T-helper 9 cell (primary cell): ENCODE data around the gene TMX4.
"Not testable (repeated sequence)": the region's sequence is repeated elsewhere in the genome, so short reads cannot be mapped to it uniquely, and the experiment has no call there.

Source experiments
- DNase-seq: peaks from one replicate; pipeline ENCODE4 v3.0.0-alpha.2; 2020
- total RNA-seq, 2 donors: gene quantifications; one replicate each; lab custom pipeline; 2026; lab: John Stamatoyannopoulos, UW

TMX4 gene, protein sequence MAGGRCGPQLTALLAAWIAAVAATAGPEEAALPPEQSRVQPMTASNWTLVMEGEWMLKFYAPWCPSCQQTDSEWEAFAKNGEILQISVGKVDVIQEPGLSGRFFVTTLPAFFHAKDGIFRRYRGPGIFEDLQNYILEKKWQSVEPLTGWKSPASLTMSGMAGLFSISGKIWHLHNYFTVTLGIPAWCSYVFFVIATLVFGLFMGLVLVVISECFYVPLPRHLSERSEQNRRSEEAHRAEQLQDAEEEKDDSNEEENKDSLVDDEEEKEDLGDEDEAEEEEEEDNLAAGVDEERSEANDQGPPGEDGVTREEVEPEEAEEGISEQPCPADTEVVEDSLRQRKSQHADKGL
- 138 to 162 reads per million in 2 donors for total RNA-seq

DNA sequence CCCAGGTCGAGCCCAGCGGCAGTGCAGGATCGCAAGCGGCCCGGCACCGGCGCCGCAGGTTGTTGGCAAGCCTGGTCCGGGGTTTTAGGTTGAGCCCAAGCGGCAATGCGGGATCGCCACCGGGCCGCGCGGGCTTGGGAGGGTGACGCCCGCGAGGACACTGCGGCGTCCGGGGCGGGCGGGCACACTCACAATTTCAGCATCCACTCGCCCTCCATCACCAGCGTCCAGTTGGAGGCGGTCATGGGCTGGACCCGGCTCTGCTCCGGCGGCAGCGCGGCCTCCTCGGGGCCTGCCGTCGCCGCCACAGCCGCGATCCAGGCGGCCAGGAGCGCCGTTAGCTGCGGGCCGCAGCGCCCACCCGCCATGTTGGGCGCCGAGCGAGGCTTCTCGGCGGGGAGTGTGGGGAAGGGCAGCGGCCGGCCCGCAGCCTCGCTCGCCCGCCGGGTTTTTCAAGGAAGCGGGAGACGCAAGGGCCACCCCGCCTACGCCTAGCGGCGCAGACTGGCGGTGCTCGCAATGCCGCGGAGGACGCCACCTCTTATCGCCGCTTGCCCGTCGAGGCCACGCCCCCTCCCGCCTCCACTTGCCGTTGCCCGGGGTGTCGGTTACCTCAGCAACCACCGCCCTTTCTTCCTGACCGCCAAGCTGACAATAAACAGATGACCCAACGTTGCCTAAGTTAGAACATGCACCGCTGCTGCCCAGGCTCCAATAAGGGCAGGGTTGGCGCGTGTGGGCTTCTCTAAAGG, at the start of gene TMX4:
Gene TMX4 (minus strand): TSS at position 516 of the 752 bp plus-strand sequence. CDS start 148 bp downstream, at position 368.
- DNase-seq: peak; percentile 83

DNA sequence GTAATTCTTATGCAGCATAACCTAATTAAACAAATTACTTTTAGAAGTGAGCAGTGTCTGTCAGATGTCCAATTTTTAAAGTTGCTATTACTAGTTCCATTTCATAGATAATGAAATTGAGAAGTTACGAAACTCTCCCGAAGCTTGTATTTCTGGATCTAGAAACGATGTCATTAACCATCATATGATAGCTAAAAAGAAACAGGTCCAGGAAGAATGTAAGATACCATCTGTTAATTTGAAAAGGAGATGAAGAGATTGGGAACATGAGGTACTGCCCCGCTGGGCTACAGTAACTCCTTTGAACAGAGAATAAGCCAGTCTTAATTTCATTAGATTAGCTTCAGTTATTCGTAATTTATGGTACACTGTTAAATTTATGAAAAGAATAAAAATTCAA, 47.5 kb upstream of the TMX4 start:
- DNase-seq: no peak

GRCh38 chr20:8066662-8067061, 47.1 kb upstream of the TMX4 start:
- no peak for DNase-seq

DNA sequence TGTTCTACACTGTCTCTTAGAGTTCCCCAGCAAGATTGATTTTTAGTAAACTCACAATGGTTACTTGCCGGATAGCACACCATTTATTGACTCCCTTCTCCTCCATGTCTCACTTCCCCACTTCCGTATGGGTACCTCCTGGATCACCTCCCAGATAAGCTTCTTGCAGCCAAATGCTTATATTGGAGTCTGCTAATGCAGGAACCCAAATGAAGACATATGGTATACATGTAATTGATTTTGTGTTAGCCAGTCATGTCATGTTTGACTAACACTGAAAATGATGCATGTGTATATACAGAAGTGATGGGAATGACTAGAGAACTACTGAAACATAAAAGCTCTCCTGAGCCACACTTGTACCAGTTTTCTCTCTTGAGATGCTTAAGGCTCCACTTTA, 46.1 kb upstream of the TMX4 start:
- DNase-seq: no peak

DNA sequence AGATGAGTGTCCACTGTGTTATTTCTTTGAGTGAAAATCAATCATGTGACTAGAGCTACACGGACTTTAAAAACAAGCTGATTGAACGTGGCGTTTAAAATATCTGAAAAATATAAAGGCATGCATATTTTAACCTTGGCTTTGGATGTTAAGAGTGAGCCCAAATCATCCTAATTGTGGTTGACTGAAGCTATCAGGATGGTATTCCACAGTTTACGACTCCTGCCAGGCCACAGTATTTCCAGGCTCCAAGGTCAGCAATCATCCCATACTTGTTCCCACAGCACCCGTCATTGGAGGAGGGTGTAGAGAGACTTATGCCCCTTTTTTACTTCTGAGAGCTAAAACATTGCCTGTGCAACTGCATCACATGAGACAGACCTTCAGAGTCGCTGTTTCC, 43.2 kb upstream of the TMX4 start:
- DNase-seq: no peak

GRCh38 chr20:8061861-8062518, 42.4 kb upstream of the TMX4 start:
- no peak for DNase-seq

DNA sequence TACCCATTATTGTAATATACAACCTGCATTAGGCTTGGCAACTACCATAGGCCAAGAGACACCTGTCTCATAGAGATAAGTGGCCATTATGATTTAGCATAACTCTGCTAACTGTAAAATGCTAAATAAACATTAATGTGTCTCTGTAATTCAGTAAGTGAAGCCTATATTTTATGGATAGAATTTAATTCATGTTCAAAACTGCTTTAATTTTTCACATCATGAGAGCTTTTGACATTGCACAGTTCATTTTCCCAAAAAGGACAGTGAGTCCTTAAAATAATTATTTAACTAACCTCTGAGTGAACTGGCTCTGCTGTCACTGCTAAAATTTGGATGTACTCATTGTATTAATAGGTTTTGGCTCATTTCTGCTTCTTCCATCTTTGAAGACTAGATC, 41.4 kb upstream of the TMX4 start:
- DNase-seq: no peak

DNA sequence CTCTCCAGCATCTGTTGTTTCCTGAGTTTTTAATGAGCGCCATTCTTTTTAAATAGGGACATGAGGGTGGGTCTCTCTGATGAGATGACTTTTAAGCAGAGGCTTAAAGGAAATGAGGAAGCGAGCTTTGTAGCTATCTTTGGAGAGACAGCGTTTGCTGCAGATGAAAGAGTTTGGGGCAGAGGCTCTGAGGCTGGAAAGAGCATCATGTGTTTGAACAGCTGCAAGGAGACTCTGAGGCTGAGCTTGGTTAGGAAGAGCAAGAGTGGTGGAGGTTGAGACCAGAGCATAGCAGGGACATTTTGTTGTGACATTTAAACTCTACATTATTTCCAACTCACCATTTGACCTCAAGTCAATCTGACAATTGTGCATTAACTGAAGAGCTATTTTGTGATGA, 38.3 kb upstream of the TMX4 start:
- DNase-seq: no peak

GRCh38 chr20:8055096-8055495, 35.5 kb upstream of the TMX4 start:
- DNase-seq: no peak

- no peak for DNase-seq
These were observed 30.7 kb upstream of the TMX4 start for GRCh38 chr20:8050157-8050837.

DNA sequence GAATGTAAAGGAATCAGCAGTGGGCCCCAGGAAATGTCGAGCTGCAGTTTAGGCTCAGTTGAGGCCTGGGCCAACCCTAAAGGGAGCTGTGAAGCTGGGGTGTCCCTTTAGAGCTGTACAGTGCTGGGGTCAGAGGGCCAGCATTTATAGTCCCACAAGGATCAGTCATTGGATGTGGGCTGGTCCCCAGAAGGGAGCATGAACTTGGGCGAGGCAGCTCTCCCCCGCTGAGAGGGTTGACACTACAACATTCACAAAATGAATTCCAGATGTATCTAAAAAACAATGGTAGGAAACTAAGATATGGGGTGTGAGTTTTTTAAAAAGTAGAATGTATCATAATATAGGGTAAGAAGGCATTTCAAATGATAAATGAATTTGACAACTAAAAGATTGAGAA, 29.7 kb upstream of the TMX4 start:
- DNase-seq: no peak

DNA sequence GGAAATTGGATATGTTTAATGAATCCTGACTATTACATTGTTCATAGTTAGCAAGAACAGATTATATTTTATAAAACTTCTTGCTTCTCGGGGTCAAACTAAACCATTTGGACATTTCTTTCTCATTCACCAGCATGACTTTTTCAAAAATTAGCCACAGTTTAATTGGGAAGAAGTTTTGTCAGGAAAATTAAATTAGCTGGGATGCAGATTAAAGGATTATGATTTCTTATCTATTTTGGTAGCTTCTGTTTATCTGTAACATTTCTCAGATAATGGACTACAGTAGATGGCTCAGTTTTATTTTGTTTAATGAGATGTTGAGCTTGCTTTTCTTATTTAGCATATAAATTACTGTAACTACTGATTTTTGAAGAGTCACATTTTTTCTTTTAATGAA, 26.4 kb upstream of the TMX4 start:
- no peak for DNase-seq

DNA sequence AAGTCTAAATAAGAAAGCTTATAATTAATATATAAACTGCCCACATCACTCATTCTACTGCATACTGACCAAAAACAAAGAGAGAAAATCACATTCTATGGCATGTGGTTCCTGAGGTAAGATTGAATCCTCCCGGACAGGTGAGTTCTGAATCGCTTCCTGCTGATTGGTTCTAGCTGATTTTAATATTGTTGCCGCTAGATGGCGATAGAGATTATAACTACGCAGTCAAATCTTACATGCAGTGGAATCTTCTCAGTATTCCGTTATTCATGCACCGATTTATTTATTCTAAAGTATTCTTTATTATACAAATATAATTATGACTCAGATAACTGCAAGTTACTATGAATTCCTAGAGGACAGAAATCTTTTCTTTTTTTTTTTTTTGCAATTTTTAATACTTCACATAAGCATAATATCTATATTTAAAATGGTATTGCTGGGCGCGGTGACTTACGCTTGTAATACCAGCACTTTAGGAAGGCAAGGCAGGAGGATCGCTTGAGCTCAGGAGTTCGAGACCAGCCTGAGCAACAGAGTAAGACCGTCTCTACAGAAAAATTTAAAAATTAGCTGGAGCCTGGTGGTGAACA, 24.2 kb upstream of the TMX4 start:
- DNase-seq: no peak

DNA sequence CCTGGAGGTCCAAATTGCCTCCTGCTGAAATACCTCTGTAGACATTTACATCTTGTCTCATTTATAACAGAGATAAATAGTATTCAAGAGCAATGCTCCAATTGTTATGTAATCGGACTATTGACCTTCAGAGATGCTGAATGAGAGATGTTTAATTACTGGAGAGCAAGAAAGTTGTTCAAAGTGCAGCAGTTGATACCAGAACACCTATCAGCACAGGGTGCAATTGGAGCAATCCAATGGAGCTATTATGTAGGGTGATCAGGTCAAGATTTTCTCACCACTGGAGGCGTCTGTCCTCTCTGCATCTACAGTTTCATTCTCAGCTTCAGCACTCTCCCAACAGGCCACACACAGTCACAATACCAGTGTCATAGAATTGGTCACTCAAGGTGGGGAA, 19.5 kb upstream of the TMX4 start:
- no peak for DNase-seq

GRCh38 chr20:8036771-8037170, 17.2 kb upstream of the TMX4 start:
- no peak for DNase-seq

DNA sequence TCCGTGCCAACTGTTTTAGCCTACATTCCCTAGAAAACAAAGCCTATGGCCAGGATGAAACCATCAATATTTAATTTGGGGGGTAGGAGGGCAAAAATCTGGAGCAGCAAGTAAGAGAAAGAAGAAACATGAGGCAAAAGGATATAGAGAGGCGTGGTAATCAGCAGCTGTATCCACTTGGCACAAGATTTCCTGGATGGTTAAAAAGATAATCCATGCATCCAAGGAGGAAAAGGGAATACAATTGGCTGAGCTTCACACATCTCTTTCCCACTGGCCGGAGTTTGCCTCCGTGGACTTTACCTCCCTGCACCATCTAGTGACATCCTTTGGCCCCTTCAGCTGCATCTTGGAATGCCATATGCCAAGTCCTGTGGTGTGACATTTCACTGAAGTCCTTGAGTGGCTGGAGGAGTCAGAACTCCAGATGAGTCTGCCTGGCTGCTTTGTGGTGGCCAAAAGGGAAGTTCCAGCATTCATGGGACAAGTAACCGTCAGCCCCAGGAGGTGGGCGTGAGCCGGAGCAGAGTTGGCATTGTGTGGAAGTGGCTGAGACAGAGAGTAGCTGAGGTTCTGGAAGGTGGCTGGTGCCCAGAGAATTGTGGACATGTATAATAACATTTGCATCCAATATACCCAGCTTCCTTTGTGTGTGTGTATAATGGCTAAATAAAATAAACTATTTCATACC, 13.7 kb upstream of the TMX4 start:
- no peak for DNase-seq

DNA sequence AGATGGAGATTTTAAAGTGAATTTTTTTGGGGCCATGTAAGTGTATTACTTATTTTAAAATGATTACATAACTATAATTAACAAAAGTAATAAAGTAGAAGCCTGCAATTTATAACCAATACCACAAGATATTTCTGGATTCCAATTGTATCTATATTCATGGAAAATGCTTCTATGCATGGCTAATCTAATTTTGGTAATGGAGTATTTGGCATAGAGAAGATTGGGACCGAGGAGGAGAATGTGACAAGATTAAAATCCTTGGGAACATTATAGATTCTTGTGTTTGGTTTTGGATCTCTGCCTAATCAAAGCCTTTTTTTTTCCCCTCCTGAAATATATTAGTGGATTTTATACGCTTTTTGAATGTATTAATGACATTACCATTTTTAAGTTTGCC, 12.9 kb upstream of the TMX4 start:
- DNase-seq: no peak

DNA sequence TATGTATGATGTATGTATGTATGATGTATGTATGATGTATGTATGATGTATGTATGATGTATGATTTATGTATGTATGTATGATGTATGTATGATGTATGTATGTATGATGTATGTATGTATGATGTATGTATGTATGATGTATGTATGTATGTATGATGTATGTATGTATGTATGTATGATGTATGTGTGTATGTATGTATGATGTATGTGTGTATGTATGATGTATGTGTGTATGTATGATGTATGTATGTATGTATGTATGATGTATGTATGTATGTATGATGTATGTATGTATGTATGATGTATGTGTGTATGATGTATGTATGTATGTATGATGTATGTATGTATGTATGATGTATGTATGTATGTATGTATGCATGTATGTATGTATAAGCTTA, 12.0 kb upstream of the TMX4 start:
- not testable (repeated sequence) for DNase-seq

GRCh38 chr20:8021541-8022269, 2.1 kb upstream of the TMX4 start:
- no peak for DNase-seq

DNA sequence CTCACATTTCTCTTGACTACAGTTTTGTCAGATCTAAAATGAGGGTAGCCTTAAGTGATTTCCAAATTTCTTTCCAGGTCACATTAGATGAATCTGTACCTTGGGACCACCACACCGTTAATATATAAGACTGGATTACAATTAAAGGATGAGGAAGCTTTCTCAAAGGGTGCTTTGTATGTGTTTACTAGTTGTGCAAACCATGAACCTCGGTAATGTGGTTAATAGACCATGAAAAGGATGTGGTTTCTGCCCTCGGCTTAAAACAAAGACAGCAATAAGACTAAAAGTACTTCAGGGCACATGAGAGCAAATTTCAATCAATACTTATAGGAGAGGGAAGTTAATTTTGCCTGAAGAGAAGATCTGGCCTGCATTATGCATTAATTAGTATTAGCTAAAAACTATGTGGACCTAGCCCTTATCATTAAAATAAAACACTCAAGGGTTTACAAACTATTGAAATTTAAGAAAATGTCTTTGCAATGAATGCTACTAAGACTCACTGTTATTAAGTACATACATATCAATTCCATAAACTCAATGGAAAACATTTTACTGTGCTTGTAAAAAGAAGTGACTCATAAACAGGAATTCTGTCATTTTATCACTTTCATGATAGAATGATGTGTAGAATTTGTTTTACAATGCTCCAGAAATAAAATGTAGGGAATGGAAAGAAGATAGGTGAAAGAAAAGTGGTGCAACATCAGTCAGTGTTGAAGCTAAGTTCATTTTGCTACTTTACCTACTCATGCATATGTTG, 936 bp upstream of the TMX4 start:
- DNase-seq: no peak

DNA sequence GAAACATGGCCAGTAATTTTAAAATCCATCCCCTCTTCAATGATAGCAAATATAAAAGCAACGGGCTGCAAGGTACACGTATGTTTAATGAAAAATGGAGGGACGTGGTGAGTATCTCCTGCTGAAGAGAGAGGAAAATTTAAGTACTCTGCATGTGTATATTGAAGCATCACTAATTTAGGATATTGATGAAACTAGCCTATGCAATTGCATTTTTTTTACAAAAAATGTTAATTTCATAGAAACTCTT, 362 bp upstream of the TMX4 start:
- no peak for DNase-seq
